ENCODE data around the gene KCNK4.
"Not testable (repeated sequence)": the region's sequence is repeated elsewhere in the genome, so short reads cannot be mapped to it uniquely, and the experiment has no call there.

Gene KCNK4

DNA sequence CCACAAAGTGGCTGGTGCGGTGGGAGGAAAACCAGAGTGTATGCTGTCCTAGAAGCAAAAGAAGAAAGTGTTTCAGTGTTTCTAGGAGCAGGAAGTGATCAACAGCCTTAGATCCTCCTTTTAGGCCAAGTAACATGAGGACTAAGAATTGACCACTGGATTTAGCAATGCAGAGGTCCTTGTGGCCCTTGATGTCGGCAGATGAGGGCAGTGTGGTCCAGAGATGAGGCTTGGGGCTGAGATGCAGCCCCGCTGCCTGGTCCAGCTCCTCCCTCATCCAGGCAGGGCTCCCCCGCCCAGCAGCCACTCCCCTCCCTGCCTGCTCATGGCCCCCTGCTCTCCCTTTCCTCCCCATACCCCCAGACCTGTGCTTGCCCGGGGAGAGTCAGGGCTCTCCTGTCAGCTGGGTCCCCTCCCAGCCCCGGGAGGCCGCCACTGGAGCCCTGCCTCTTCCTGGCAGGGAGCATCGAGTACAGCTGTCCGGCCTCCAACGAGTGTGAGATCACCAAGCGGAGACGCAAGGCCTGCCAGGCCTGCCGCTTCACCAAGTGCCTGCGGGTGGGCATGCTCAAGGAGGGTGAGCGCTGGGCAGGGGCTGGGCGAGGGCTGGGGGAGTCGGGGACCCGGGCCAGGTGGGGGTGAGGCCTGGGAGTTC lies 22.5 kb downstream of the KCNK4 start:
- DNase-seq = no peak

GRCh38 chr11:64314146-64314804 lies 23.2 kb downstream of the KCNK4 start:
- no peak for DNase-seq

GRCh38 chr11:64314805-64315561 lies 23.9 kb downstream of the KCNK4 start:
- no peak for DNase-seq

DNA sequence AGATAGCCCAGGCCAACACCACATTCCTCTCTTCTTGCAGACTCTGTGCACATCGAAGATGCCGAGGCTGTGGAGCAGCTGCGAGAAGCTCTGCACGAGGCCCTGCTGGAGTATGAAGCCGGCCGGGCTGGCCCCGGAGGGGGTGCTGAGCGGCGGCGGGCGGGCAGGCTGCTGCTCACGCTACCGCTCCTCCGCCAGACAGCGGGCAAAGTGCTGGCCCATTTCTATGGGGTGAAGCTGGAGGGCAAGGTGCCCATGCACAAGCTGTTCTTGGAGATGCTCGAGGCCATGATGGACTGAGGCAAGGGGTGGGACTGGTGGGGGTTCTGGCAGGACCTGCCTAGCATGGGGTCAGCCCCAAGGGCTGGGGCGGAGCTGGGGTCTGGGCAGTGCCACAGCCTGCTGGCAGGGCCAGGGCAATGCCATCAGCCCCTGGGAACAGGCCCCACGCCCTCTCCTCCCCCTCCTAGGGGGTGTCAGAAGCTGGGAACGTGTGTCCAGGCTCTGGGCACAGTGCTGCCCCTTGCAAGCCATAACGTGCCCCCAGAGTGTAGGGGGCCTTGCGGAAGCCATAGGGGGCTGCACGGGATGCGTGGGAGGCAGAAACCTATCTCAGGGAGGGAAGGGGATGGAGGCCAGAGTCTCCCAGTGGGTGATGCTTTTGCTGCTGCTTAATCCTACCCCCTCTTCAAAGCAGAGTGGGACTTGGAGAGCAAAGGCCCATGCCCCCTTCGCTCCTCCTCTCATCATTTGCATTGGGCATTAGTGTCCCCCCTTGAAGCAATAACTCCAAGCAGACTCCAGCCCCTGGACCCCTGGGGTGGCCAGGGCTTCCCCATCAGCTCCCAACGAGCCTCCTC lies 24.8 kb downstream of the KCNK4 start:
- not testable (repeated sequence) for DNase-seq

- peak; percentile 39 for DNase-seq
Observed at GRCh38 chr11:64316672-64317324, 25.7 kb downstream of the KCNK4 start.

GRCh38 chr11:64317325-64317960 lies 26.3 kb downstream of the KCNK4 start, which contains the start of gene TRMT112:
TRMT112 (minus strand) TSS chr11:64317559; CDS start chr11:64317526, 33 bp downstream.
- peak; percentile 99 for DNase-seq

DNA sequence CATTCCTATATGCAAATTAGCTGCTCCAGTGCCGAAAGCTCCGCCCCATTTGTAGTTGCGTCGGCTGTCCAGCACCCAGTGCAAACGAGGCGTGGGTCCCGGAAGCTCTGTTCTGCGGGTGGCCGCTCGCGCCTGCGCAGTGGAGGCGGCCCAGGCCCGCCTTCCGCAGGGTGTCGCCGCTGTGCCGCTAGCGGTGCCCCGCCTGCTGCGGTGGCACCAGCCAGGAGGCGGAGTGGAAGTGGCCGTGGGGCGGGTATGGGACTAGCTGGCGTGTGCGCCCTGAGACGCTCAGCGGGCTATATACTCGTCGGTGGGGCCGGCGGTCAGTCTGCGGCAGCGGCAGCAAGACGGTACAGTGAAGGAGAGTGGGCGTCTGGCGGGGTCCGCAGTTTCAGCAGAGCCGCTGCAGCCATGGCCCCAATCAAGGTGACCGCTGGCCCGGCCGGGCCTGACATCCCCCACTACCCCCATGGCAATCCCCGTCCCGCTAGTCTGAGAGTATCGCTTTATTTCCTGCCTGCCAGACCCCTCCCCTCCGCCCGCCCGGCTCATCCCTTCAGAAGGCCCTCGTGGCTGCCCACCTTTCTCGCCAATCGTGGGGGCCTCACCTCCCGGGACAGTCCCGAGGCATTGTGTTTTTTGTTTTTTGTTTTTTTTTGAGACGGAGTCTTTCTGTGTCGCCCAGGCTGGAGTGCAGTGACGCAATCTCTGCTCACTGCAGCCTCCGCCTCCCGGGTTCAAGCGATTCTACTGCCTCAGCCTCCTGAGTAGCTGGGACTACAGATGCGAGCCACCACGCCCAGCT lies 27.1 kb downstream of the KCNK4 start, which contains the start of gene PRDX5:
TSS of gene PRDX5 (plus strand) at position 161 of the 805 bp plus-strand sequence. CDS start at position 256, 95 bp downstream.
- peak; percentile 98 for DNase-seq

DNA sequence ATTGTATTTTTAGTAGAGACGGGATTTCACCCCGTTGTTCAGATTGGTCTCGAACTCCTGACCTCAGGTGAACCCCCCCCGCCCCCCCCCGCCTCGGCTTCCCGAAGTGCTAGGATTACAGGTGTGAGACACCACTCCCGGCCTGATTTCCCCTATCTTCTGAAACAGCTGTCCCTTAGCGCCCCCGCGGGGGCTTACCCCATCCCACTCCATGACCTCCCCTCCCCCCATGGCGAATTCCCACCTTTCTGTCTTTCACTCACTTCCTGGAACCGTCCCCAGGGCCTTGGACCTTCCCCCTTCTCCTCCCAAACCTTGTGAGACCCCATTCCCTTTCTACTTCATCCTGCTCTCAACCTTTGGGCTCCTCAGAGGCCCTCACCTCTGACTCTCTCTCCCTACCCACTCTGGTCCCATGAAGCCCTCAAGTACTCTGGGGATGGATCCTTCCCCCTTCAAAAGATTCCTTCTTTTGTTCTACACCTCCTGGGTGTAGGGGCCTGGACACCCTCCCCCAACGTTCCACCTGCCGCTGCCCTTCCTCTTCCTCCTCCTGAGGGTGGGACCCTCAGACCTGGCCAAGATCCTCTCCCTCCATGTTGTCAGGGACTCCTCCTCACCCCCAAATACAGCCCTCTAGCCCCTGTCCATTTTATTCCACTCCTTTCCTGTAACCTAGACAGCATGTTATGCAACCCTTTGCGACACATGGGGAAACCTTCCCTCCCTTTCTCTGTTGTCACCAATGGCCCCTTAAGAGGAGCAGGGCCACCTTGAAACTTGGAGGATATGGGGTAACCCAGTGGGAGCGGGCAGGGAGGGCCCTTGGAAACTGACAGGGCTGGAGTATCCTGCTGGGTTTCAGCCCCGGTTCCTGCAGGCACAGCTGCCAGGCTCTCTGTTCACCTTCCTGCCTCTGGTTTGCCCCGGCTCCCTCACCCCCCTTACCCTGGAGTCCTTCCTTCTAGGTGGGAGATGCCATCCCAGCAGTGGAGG lies 28.0 kb downstream of the KCNK4 start:
- no peak for DNase-seq

DNA sequence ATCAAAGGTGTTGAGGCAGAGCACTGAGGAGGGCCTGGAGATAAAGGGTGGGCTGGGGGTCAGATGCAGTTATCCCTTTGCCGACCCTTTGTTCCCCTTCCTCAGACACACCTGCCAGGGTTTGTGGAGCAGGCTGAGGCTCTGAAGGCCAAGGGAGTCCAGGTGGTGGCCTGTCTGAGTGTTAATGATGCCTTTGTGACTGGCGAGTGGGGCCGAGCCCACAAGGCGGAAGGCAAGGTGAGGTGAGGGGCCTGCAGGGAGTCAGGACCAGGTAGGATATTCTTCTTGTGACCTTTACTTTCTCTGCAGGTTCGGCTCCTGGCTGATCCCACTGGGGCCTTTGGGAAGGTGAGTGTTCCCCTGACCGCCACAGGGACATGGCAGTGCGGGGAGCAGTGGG lies 29.5 kb downstream of the KCNK4 start:
- no peak for DNase-seq

- no peak for DNase-seq
Observed at GRCh38 chr11:64321026-64321425, 29.9 kb downstream of the KCNK4 start.

DNA sequence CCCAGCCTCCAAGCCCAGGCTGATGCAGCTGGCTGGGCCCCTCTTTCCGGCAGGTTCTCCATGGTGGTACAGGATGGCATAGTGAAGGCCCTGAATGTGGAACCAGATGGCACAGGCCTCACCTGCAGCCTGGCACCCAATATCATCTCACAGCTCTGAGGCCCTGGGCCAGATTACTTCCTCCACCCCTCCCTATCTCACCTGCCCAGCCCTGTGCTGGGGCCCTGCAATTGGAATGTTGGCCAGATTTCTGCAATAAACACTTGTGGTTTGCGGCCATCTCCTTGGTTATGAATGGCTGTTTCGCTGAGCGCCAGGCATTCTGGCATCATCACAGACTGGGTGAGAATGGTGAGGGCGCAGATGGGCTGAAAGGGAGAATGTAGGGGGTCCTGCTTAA lies 30.4 kb downstream of the KCNK4 start:
- no peak for DNase-seq

DNA sequence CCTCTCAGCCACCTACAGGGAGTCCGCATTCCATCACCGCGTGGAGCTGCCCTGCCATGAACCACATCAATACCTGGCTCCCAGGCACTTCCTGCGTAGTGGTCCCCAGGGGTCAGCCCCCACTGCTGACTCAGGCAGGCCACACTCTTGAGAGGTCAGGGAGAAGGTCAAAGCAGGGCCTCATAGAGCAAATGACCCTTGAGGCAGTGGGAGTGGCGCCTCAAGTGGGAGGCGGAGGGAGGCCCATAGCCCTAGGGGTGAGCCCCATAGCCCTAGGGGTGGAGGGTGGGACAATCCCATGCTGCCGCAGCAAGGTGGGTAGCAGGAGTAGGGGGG lies 31.8 kb downstream of the KCNK4 start:
- DNase-seq = no peak

GRCh38 chr11:64323373-64323772 lies 32.3 kb downstream of the KCNK4 start:
- DNase-seq = no peak

- not testable (repeated sequence) for DNase-seq
Observed at GRCh38 chr11:64323984-64324383, 32.9 kb downstream of the KCNK4 start.

GRCh38 chr11:64324692-64325469 lies 33.8 kb downstream of the KCNK4 start:
- no peak for DNase-seq

DNA sequence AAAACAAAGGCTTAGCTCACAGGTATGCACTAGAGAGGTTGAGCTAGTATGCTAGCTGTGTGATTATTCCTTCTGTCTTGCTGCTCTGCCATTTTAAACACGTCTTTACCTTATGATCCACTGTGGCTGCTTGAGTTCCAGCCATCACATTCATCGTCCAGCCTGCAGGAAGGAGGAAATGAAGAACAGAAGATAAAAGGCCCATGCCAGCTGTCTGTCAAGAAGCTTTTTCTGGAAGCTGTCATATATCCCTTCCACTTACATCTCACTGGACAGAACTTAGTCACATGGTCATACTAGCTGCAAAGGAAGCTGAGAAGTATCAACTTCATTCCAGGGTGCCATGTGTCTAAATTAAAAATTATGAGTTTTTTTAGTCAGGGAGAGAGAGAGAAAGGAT lies 36.3 kb downstream of the KCNK4 start:
- no peak for DNase-seq

DNA sequence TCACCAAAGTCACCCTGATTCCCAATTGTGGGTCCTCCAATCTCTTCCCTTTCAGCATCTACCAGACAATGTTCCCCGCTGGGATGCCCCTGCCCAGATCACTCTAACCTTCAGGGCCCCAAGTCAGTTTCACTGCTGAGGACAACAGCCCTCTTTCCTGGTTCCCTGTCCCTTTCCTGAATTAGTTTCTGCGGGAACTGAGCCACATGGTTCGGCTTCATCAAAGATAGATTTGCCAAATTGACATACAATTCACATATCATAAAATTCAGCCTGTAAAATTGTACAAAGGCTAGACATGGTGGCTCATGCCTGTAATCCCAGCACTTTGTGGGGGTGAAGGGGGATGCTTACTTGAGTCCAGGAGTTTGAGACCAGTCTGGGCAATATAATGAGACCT lies 36.9 kb downstream of the KCNK4 start:
- DNase-seq = no peak

GRCh38 chr11:64330888-64331287 lies 39.8 kb downstream of the KCNK4 start:
- no peak for DNase-seq
